ENCODE data around the gene HHAT. TPM values are rescaled to one million over a fixed set of nuclear protein-coding genes. Genes with fewer than 3 reads are reported as not detected.

HHAT gene
- total and polyA plus RNA-seq, 9 of the 15 experiments (the other 6 are each of a cell fraction or from before 2014, with no cell fraction given) = 0.07 to 0.16 (median 0.13) TPM; not detected in 1

- Histone ChIP-seq H3K27ac (ENCODE audit: extremely low read depth, low read depth, low read length) (no peak overlapping the region), H3K27me3 (ENCODE audit: control insufficient read depth in 2 of 2, insufficient read depth in 2 of 2, low read length in 2 of 2) (no peaks in the 10 kb centered on the region; a peak in 1 of 5 replicates), H3K9me1 (ENCODE audit: control insufficient read depth, insufficient read depth, low read length) (no peaks in the 10 kb centered on the region), H3K4me1 (replicated peaks in 1 of 2; ENCODE audit: control insufficient read depth in 2 of 2, insufficient read depth in 2 of 2, low read length in 2 of 2) (no peaks in the 10 kb centered on the region), H3K9ac (ENCODE audit: insufficient read depth in 1 of 2, low read depth in 2 of 2, low read length in 2 of 2) (no peak overlapping the region), H3K4me3 (no peak overlapping the region), H4K20me1 (replicated peaks; ENCODE audit: control insufficient read depth, insufficient read depth, low read length) (no peaks in the 10 kb centered on the region), H3K36me3 (ENCODE audit: control insufficient read depth, insufficient read depth, low read length) (no peaks in the 10 kb centered on the region), H3K4me2 (ENCODE audit: insufficient read depth, low read length) (no peak overlapping the region), H3K79me2 (ENCODE audit: control insufficient read depth, insufficient read depth, low read length) (no peaks in the 10 kb centered on the region), H3K9me3 (replicated peaks; ENCODE audit: control insufficient read depth, insufficient read depth, low read depth, low read length) (no peaks in the 10 kb centered on the region), H2AFZ (ENCODE audit: low read depth, low read length) (no peak overlapping the region)
- WGBS (ENCODE audit: insufficient coverage, low coverage, missing lambda C conversion rate) = 1% methylated on average over 5 of the region's 5 CpGs
- intact Hi-C loops (cut with micrococcal nuclease) = loop anchor here (1.0 kb wide), 2 partner anchors 39 to 257 kb away; no protein-coding TSS in a partner anchor
- ChIA-PET CTCF (ENCODE audit: low intra/inter-chr PET ratio) (no interaction called here), POLR2A (no interaction called here)
- ATAC-seq = peak; percentile 98
- in situ Hi-C loops (cut with MboI) = loop anchor here (10.0 to 25.0 kb wide), 2 partner anchors 735 to 1262 kb away; partner anchors contain the start of gene KCNH1
- FAIRE-seq = peak; percentile 79
- TF ChIP-seq CTCF (IDR thresholded peaks at IDR 0.05 in 2 of 3, conservative IDR thresholded peaks at IDR 0.05 in 1 of 3; ENCODE audit: insufficient read depth in 2 of 3, low read depth in 1 of 3, low read length in 3 of 3) = peak; percentile 75 to 93 (median 84)
- peak; percentile 52; the same call in 1 of the 2 replicates for TF ChIP-seq SMC3 (conservative IDR thresholded peaks at IDR 0.05; ENCODE audit: insufficient read depth, low read depth, low read length)
- peak; percentile 38 to 71; a peak in 3 of 4 replicates for TF ChIP-seq RAD21 (CRISPR knock-in tag; conservative IDR thresholded peaks at IDR 0.05 in 1 of 2, IDR thresholded peaks at IDR 0.05 in 1 of 2)
- TF ChIP-seq REST (IDR thresholded peaks at IDR 0.05; ENCODE audit: borderline replicate concordance) = peak; percentile 36; the same call in 1 of the 2 replicates
- no peak for TF ChIP-seq REST (CRISPR knock-in tag; IDR thresholded peaks at IDR 0.05; ENCODE audit: low read depth)
- no peak for TF ChIP-seq CTCFL (IDR thresholded peaks at IDR 0.05; ENCODE audit: borderline replicate concordance, insufficient read depth, low read depth, low read length, poor library complexity, severe bottlenecking)
- BruUV-seq (replicated peaks) = no TSS peak
- DNase-seq (ENCODE audit: extremely low read depth in 1 of 4, low spot score in 3 of 4) = peak; percentile 45 to 66 (median 57)
These were observed 71.5 kb downstream of the HHAT start for GRCh38 chr1:210400043-210400840.
